OCI-LY7 (cell line): ENCODE measurements around the gene DMD.

Experiments
- EZH2phosphoT487 ChIP-seq: fragments of 200-600 bp; sonication (generic); IDR thresholded peaks from 2 replicates; pipeline ENCODE4 v1.6.1; 2018; ENCODE audit warnings: low read depth, borderline replicate concordance, mild to moderate bottlenecking, mixed run types, antibody characterized with exemption, low read length, moderate library complexity, mixed read lengths
- TF ChIP-seq, protein P1 (sequence below): fragments of 200-600 bp; sonication (generic); conservative IDR thresholded peaks from 2 replicates; pipeline ENCODE4 v1.5.1; 2014; ENCODE audit warnings: mild to moderate bottlenecking, antibody characterized with exemption, low read length, moderate library complexity, mixed read lengths

DNA sequence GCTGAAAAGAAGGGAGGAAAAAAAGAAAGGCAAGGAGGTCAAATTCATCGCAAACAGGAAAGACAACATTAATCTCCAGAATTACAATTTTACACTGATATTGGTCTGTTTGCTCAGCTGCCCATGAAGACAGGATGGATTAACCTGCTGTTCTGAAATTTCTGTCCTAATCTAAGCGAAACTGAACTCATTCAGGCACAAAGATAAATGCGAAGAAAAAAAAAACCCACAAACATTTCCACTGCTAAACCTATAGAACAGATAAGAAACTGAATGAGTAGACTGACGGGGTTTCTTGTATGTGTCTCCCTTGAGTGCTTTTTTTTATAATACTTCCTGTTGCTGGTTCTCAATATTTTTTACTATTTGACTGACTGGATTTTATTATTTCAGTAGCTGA lies 1887.7 kb downstream of the DMD start:
- TF ChIP-seq, protein P1, sequence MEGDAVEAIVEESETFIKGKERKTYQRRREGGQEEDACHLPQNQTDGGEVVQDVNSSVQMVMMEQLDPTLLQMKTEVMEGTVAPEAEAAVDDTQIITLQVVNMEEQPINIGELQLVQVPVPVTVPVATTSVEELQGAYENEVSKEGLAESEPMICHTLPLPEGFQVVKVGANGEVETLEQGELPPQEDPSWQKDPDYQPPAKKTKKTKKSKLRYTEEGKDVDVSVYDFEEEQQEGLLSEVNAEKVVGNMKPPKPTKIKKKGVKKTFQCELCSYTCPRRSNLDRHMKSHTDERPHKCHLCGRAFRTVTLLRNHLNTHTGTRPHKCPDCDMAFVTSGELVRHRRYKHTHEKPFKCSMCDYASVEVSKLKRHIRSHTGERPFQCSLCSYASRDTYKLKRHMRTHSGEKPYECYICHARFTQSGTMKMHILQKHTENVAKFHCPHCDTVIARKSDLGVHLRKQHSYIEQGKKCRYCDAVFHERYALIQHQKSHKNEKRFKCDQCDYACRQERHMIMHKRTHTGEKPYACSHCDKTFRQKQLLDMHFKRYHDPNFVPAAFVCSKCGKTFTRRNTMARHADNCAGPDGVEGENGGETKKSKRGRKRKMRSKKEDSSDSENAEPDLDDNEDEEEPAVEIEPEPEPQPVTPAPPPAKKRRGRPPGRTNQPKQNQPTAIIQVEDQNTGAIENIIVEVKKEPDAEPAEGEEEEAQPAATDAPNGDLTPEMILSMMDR, result no peak
- TF ChIP-seq EZH2phosphoT487, result no peak
